HG03097 (cell line): ENCODE results near the gene COA6.

Experiments used
- ATAC-seq: cut with Tn5 transposase; IDR thresholded peaks from one replicate; pipeline ENCODE4 v1.9.1; 2021; ENCODE audit not compliant: unreplicated experiment, low FRiP score

The COA6 gene

GRCh38 chr1:234408757-234409156, 35.5 kb downstream of the COA6 start:
- ATAC-seq: no peak

GRCh38 chr1:234409328-234409727, 36.1 kb downstream of the COA6 start:
- no peak for ATAC-seq

- ATAC-seq: no peak
Observed at GRCh38 chr1:234412830-234413229, 39.6 kb downstream of the COA6 start.

GRCh38 chr1:234413485-234413884, 40.2 kb downstream of the COA6 start:
- no peak for ATAC-seq

GRCh38 chr1:234413990-234414389, 40.7 kb downstream of the COA6 start:
- no peak for ATAC-seq

- no peak for ATAC-seq
Observed at GRCh38 chr1:234427950-234428646, 54.8 kb downstream of the COA6 start.

GRCh38 chr1:234429434-234429806, 56.2 kb downstream of the COA6 start:
- ATAC-seq: no peak

GRCh38 chr1:234430691-234431090, 57.4 kb downstream of the COA6 start:
- ATAC-seq: no peak

- ATAC-seq: no peak
Observed at GRCh38 chr1:234431255-234431654, 58.0 kb downstream of the COA6 start.

- no peak for ATAC-seq
Observed at GRCh38 chr1:234433563-234434285, 60.5 kb downstream of the COA6 start.
